Gastroesophageal sphincter (tissue), 3 donors: ENCODE results near the gene ITGA7.

ENCODE experiments used
- POLR2AphosphoS5 ChIP-seq: sonication (generic); formaldehyde crosslinking; IDR thresholded peaks from one replicate; pipeline ENCODE4 v1.6.1; 2017; ENCODE audit warnings: antibody characterized with exemption
- TF ChIP-seq, protein P1 (sequence below), 4 experiments: fragments of 200-600 bp in 2 of 4; fragments of 450-650 bp in 2 of 4; sonication (generic) in 1 of 4; IDR thresholded peaks; one replicate each; pipeline ENCODE4 v1.5.1; 2017 to 2019; ENCODE audit warnings: antibody characterized with exemption in 4 of 4, mild to moderate bottlenecking in 2 of 4, moderate library complexity in 2 of 4

DNA sequence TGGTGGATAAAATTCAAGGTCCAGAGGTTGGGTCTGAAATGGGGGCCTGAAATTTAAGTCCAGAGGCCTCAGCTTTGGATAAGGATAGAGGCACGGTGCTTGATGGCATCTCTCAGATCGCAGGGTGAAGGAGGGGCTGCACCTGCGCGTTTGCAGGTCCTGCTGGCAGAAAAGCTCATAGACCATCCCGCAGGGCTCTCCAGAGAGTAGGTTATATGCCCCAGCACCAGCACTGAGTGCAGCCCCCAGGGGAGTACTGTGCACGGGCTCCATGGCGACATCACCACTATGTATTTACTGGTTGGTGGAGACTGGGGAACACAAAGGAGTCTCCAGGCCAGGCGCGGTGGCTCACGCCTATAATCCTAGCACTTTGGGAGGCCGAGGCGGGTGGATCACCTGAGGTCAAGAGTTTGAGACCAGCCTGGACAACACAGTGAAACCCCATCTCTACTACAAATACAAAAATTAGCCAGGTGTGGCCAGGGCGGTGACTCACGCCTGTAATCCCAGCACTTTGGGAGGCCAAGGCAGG, 25.4 kb upstream of the ITGA7 start:
- TF ChIP-seq, protein P1, sequence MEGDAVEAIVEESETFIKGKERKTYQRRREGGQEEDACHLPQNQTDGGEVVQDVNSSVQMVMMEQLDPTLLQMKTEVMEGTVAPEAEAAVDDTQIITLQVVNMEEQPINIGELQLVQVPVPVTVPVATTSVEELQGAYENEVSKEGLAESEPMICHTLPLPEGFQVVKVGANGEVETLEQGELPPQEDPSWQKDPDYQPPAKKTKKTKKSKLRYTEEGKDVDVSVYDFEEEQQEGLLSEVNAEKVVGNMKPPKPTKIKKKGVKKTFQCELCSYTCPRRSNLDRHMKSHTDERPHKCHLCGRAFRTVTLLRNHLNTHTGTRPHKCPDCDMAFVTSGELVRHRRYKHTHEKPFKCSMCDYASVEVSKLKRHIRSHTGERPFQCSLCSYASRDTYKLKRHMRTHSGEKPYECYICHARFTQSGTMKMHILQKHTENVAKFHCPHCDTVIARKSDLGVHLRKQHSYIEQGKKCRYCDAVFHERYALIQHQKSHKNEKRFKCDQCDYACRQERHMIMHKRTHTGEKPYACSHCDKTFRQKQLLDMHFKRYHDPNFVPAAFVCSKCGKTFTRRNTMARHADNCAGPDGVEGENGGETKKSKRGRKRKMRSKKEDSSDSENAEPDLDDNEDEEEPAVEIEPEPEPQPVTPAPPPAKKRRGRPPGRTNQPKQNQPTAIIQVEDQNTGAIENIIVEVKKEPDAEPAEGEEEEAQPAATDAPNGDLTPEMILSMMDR (IDR thresholded peaks at IDR 0.05): no peak
- TF ChIP-seq POLR2AphosphoS5: no peak
